Cerebellar cortex (tissue), 1 donor: Measurements from ENCODE around the gene AREL1.

ENCODE experiments used
- DNase-seq: peaks from one replicate; pipeline ENCODE4 v3.0.0-alpha.2; 2015; ENCODE audit warnings: low spot score

AREL1 gene

GRCh38 chr14:74697543-74697942 is 15.3 kb downstream of the AREL1 start:
- DNase-seq, result no peak

- DNase-seq, result no peak
Observed at GRCh38 chr14:74697011-74697410, 15.9 kb downstream of the AREL1 start.

DNA sequence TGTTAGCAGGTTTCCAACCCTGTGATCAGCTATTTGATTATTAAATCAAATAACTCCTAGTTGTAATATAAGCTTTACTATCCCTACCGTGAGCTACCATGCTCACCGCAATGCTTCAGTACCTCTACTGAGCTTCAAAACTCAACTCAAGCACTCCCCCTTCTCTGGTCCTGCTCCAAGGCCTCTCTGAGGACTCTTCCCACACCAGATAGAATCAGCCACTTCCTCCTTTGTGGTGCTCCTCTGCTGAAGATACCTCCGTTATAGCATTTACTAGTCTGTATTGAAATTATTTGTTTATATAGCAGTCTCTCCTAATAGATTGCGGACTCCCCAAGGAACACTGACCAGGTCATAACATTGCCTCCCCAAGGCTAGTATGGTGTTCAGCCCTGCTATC is 17.5 kb downstream of the AREL1 start:
- DNase-seq, result no peak

- no peak for DNase-seq
Observed at GRCh38 chr14:74693191-74693590, 19.7 kb downstream of the AREL1 start.

- DNase-seq, result no peak
Observed at GRCh38 chr14:74691456-74691855, 21.4 kb downstream of the AREL1 start.

DNA sequence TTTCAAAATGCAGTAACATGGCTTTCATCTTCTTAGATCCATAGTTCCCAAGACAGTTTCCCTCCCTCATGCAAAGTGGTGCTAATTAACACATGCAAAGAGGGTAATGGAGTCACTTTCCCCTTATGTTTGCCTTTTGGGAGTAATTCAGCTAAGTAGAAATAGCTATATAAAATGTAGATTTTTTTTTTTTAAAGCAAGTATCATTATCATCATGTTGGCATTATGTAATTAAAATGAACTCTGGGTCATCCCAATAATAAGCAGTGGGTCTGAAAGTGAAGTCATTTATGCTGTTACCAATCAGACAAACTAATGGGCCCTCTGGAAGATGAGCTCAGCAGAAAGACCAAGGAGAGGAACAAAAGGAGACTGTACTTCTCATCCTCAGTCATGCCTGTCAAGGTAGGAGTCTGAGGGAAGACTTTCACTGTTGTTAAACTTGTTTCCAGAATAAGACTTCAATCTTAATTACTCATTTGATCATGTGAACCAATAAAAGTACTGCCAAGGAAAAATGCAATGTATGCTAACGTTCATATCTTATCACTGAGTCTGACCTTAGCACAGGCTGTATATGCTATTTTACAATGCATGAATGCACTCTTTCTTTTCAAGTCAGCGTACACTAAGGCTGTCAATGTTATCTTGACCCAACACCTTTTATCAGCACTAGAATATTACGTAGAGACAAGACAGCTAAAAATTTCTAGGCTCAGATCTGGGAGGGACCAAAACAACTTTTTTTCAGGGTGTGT is 26.8 kb downstream of the AREL1 start:
- DNase-seq, result no peak

GRCh38 chr14:74685056-74685455 is 27.8 kb downstream of the AREL1 start:
- DNase-seq, result no peak

GRCh38 chr14:74684434-74684833 is 28.4 kb downstream of the AREL1 start:
- no peak for DNase-seq

- no peak for DNase-seq
Observed at GRCh38 chr14:74683406-74683805, 29.5 kb downstream of the AREL1 start.

- DNase-seq, result no peak
Observed at GRCh38 chr14:74682169-74682952, 30.5 kb downstream of the AREL1 start.

- no peak for DNase-seq
Observed at GRCh38 chr14:74675219-74675618, 37.7 kb downstream of the AREL1 start.

DNA sequence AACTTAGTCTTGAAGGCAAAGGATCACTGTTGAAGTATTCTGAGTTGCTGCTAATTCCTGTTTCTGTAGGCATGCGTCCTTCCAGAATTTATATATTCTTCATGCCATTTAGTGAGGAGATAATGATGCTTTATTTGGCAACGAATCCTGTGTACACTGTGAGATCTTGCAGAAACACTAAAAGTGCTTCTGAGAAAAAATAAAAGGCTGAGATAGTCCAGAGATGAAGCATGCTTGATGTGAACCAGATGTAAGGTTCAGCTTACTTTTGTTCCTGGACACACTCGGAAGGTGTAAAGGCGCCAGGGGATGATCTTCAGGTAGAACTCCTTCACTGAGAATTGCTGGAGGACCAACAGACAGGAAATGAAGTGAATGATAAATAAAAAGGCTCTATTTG is 39.1 kb downstream of the AREL1 start:
- no peak for DNase-seq

GRCh38 chr14:74671789-74672188 is 41.1 kb downstream of the AREL1 start:
- no peak for DNase-seq

GRCh38 chr14:74670726-74671411 is 42.0 kb downstream of the AREL1 start:
- no peak for DNase-seq

DNA sequence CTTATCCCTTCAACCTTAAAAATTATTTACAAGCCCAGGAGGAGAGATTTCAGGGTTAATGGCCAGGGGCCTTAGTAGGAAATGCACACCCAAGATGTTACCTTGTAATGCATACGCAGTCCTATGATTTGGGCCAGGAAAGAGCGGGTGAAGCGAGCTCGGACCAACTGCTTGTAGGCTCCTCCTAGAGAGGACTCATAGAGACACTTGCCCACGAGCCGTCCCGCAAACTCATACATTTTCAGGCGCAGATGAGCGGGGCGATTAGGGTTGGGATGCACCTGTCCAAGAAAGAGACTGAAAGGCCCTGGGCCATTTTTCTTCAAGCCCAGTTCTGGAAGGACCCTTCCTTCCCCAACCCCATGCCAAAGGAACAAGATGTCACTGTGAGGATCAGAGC is 43.0 kb downstream of the AREL1 start:
- DNase-seq, result no peak

GRCh38 chr14:74669256-74669655 is 43.6 kb downstream of the AREL1 start:
- DNase-seq, result no peak

DNA sequence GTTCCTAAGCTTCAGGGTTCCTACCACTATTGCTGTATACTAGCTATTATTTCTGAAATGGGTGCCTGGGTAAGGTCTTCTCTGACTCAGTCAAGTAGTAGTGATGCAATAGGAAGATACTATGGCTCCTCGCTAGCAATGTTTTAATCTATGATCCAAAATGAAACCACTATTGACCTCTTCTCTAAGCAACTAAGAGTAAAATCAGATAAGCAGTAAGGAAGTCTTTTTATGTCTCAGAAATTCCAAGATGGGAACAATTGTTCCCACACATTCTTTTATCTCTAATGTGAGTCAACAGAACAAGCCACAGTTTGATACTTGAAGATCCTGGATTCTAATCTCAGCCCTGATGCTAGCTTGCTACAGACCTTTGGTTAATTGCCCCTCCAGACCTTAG is 45.1 kb downstream of the AREL1 start:
- DNase-seq, result no peak

DNA sequence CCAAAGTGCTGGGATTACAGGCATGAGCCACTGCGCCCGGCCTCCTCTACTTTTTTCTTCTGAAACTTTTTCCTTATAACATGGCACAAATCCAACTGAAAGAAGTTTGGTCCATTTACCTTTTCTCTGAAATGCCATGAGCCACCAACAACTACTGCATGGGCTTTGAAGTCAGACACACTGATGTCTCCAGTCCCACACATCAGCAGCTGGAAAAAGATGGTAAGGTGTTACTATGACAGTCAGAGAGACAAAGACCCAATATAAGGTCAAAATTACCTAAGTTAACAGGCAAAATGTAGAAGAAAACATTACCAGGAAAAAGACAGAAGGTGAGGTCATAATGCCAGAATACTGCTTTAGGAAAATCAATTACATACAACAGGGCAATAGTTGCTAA is 48.2 kb downstream of the AREL1 start:
- no peak for DNase-seq

GRCh38 chr14:74663884-74664283 is 49.0 kb downstream of the AREL1 start:
- peak; percentile 55 for DNase-seq

DNA sequence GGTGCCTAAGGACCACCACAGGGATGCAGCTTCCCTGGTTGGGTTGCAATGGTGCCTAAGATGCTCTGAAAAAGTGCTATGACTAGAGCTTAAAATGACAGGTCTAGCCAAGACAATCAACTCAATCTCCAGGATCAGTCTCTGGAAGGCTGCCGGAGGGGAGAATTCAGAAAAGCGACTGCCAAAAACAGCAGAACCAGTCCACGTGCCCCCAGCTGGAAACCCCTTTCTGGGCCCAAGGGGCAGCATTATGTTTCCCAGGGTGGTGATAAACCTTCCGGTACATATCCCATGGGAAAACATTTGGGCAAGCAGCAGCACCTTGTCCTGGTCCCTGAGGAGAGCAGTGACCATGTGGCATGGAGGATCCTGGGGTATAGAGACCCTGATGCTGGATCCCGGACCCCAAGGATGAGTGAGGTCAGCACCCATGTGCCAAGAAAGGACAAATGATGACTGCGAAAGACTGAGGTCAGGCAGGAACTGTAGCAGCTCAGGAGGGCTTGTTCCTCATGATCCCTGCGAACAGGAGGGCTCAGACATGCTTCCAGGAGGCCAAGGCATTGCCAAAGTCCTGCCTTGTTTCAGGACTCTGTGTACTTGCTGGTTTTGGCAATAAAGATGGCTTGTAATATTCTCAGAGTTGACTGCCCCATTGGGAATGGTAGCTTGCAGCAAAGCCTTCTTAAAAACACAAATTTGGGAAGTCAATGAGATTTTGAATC is 51.0 kb downstream of the AREL1 start:
- no peak for DNase-seq

DNA sequence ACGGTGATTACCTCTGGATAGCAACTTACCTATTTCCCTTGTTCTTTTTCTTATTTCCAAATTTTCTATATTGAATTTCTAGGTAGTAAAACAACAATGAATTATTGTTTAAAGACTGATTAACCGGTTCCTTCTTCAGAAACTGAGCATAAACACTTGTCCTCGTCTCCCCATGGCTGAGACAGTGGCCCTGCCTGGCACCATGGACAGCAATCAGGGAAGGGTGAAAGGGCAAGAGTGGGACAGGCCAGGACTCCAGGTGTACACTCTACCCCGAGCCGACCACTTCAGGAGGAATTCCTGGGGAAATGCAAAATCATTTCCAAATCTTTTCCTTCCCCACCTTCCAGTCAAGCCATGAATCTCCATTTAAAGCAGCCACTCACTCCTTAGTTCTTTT is 52.0 kb downstream of the AREL1 start:
- DNase-seq, result no peak

DNA sequence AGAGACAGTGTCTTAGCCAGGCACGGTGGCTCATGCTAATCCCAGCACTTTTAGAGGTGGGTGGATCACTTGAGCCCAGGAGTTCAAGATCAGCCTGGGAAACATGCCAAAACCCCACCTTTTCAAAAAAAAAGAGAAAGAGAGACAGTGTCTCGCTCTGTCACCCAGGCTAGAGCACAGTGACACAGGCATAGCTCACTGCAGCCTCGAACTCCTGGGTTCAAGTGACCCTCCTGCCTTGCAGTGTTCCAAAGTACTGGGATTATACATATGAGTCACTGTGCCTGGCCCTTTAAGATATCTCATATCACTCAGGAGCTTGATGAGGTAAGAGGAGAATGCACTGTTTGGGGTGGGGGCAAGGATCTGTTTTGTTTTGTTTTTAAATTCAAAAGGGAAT is 52.7 kb downstream of the AREL1 start:
- DNase-seq, result no peak
